ENCODE measurements around the gene ATP5PO. TPM values are rescaled to one million over a fixed set of nuclear protein-coding genes. Genes with fewer than 3 reads are reported as not detected.
A peak's percentile ranks its signal among the peaks of the same experiment; 100 is the strongest.

The ATP5PO gene
- 229 and 244 TPM in 2 replicates for total RNA-seq (2014; rRNA removed; shearing (Covaris generic))

DNA sequence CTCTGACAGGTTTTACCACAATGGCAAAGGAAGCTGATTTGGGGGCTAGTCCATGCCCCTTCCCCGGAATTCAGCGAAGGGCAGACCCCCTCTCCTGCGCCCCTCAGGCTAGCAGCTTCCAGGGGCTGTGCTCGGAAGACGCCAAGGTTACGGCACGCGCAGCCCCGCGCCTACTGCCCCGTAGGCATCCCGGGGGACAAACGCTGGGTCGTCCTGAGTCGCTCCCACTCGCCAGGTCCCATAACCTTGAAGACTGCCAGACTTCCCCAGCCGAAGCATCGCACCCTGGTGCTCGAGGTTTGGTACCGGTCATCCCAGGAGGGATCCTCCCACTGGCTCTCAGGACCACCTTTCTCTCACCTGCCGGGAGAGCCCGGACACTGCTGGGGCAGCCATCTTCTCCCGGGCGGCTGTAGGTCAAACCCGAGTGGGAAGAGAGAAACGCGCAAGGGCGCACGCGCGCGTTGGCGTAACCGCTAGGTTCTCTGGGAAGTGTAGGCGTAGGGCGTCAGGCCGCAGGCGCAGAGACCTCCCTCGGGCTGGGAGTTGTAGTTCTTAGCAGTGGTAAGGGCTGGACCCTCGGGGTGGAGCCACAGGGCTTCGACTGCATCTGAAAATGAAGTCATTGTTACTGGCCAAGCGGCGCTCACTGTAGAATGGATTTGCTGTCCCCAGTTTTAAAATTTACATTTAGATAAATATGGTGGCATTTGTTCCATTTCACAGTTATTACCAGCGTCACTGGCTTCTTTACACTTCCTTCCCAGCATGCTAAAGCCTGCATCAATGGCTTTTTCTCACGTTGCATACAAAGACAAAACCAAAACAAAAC lies at the start of gene ATP5PO:
Gene ATP5PO, minus strand, starts transcription at position 437 of the 832 bp plus-strand sequence. Its CDS starts 41 bp downstream, at position 396.
- peak; percentile 92 for DNase-seq
- peaks cover 13% of the 10 kb centered on the region for H3K36me3 ChIP-seq (replicated peaks; ENCODE audit: control insufficient read depth, insufficient read depth, low read length)
- H3K4me3 ChIP-seq (ENCODE audit: insufficient read depth, low read depth, low read length), result peak within 1 kb of the TSS; percentile 88
- H3K27me3 ChIP-seq (ENCODE audit: control insufficient read depth, insufficient read depth, low read length), result no peaks in the 10 kb centered on the region

DNA sequence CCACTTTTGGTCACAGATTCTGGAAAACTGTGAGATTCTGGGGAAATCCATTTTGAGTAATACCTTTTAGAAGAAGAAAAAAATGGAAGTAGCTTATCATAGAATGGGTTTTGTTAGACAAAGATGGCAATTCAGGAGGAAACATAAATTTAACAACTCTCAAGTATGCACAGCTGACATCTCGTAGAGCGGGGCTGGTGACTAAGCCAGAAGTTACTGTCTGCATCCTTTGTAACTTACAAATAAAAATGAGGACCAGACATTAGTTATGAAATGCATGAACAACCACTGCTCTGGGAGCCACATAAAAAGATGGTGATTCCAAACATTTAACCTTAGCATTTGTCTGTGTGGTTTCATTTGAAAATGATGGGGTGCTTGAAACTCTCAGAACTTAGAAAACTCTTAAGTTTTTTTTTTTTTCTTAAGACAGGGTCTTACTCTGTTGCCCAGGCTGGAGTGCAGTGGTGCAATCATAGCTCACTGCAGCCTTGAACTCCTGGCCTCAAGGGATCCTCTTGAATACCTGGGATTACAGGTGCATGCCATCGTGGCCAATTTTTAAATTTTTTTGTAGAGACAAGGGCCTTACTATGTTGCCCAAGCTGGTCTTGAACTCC lies 49.2 kb upstream of the ATP5PO start:
- no peaks in the 10 kb centered on the region for H3K36me3 ChIP-seq (replicated peaks; ENCODE audit: control insufficient read depth, insufficient read depth, low read length)
- no peaks in the 10 kb centered on the region for H3K27me3 ChIP-seq (ENCODE audit: control insufficient read depth, insufficient read depth, low read length)
- no peak overlapping the region for H3K4me3 ChIP-seq (ENCODE audit: insufficient read depth, low read depth, low read length)
- no peak for DNase-seq

GRCh38 chr21:33963848-33964555 lies 48.4 kb upstream of the ATP5PO start:
- Histone ChIP-seq H3K4me3 (ENCODE audit: insufficient read depth, low read depth, low read length) (no peak overlapping the region), H3K27me3 (ENCODE audit: control insufficient read depth, insufficient read depth, low read length) (no peaks in the 10 kb centered on the region), H3K36me3 (replicated peaks; ENCODE audit: control insufficient read depth, insufficient read depth, low read length) (no peaks in the 10 kb centered on the region)
- no peak for DNase-seq

GRCh38 chr21:33962290-33962689 lies 46.7 kb upstream of the ATP5PO start:
- Histone ChIP-seq H3K36me3 (replicated peaks; ENCODE audit: control insufficient read depth, insufficient read depth, low read length) (no peaks in the 10 kb centered on the region), H3K27me3 (ENCODE audit: control insufficient read depth, insufficient read depth, low read length) (no peaks in the 10 kb centered on the region), H3K4me3 (ENCODE audit: insufficient read depth, low read depth, low read length) (no peak overlapping the region)
- no peak for DNase-seq

GRCh38 chr21:33961061-33961460 lies 45.5 kb upstream of the ATP5PO start:
- DNase-seq, result no peak
- Histone ChIP-seq H3K36me3 (replicated peaks; ENCODE audit: control insufficient read depth, insufficient read depth, low read length) (no peaks in the 10 kb centered on the region), H3K27me3 (ENCODE audit: control insufficient read depth, insufficient read depth, low read length) (no peaks in the 10 kb centered on the region), H3K4me3 (ENCODE audit: insufficient read depth, low read depth, low read length) (no peak overlapping the region)

DNA sequence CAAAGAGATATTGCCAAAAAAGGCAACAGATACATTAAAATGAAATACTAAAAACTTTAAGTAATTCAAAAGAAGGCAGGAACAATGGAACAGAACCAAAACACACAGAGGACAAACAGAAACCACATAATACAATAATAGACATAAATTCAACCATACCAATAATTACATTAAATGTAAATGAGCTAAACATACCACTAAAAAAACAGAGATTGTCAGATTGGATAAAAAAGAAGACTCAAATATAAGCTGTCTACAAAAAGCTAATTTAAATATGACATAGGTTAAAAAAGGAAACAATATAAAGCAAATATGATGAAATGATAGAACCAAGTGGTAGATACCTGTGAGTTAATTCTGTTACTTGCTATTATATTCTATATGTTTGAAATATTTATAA lies 44.1 kb upstream of the ATP5PO start:
- no peak overlapping the region for H3K4me3 ChIP-seq (ENCODE audit: insufficient read depth, low read depth, low read length)
- DNase-seq, result no peak
- H3K36me3 ChIP-seq (replicated peaks; ENCODE audit: control insufficient read depth, insufficient read depth, low read length), result no peaks in the 10 kb centered on the region
- no peaks in the 10 kb centered on the region for H3K27me3 ChIP-seq (ENCODE audit: control insufficient read depth, insufficient read depth, low read length)

DNA sequence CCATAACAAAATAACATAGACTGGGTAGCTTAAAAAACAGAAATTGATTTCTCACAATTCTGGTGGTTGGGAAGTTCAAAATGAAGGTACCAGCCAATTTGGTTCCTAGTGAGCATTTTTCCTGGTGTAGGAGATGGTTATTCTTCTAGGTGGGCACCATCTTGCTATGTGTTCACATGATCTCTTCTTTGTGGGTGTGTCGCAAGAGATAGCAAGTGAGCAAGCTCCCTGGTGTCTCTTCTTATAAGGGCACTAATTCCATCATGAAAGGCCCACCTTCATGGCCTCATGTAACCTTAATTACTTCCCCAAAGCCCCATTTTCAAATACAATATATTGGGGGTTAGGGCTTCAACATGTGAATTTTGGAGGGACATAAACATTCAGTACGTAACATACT lies 38.8 kb upstream of the ATP5PO start:
- no peak for DNase-seq
- no peak overlapping the region for H3K4me3 ChIP-seq (ENCODE audit: insufficient read depth, low read depth, low read length)
- no peaks in the 10 kb centered on the region for H3K36me3 ChIP-seq (replicated peaks; ENCODE audit: control insufficient read depth, insufficient read depth, low read length)
- no peaks in the 10 kb centered on the region for H3K27me3 ChIP-seq (ENCODE audit: control insufficient read depth, insufficient read depth, low read length)

DNA sequence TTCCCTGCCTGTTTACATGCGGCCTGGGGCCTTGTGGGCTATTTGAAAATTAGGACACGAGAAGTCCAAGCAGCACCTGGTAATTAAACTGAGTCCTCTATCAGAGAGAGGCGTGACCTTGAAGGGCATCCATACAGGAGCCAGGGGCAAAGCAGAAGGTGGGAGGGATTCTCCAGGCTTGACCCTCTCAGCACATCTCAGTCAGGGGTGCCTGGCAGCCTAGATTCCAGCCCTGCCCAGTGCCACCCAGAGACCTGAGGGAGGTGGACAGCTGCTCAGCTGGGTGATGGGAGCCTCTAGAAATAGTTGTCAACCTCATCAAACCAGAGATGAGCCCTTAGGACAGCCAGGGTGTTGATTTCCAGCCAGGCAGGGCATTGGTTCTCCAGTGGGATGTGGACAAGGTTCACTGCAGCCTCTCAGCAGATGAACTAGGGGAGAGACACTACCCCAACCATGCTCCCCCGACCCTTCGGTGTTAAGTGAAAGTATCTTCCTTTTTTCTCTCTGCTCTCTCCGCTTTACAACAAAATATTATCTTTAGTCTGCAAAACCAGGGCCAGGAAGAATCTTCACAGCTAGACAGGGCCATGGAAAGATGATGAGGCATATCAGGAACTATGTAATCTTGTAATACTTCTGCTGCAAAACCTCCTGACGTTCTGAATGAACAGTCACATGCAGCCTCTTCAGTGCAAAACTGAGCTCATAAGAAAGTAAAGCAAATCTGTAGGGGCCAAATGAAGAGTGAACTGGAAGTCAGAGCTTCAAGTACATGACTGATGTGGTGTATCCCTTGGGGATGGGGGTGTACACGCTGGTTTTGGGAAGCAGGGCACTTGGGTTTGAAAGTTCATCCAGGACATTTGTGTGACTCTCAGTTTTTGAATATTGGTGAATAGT lies 35.9 kb upstream of the ATP5PO start:
- Histone ChIP-seq H3K4me3 (ENCODE audit: insufficient read depth, low read depth, low read length) (no peak overlapping the region), H3K36me3 (replicated peaks; ENCODE audit: control insufficient read depth, insufficient read depth, low read length) (no peaks in the 10 kb centered on the region; the same call in 1 of the 2 replicates), H3K27me3 (ENCODE audit: control insufficient read depth, insufficient read depth, low read length) (no peaks in the 10 kb centered on the region)
- DNase-seq, result no peak

- no peaks in the 10 kb centered on the region for H3K27me3 ChIP-seq (ENCODE audit: control insufficient read depth, insufficient read depth, low read length)
- DNase-seq, result no peak
- H3K36me3 ChIP-seq (replicated peaks; ENCODE audit: control insufficient read depth, insufficient read depth, low read length), result no peaks in the 10 kb centered on the region; the same call in 1 of the 2 replicates
- no peak overlapping the region for H3K4me3 ChIP-seq (ENCODE audit: insufficient read depth, low read depth, low read length)
These were observed 35.0 kb upstream of the ATP5PO start for GRCh38 chr21:33950431-33951079.

- DNase-seq, result no peak
- H3K4me3 ChIP-seq (ENCODE audit: insufficient read depth, low read depth, low read length), result no peak overlapping the region
- no peaks in the 10 kb centered on the region for H3K27me3 ChIP-seq (ENCODE audit: control insufficient read depth, insufficient read depth, low read length)
These were observed 34.2 kb upstream of the ATP5PO start for GRCh38 chr21:33949516-33950430.

DNA sequence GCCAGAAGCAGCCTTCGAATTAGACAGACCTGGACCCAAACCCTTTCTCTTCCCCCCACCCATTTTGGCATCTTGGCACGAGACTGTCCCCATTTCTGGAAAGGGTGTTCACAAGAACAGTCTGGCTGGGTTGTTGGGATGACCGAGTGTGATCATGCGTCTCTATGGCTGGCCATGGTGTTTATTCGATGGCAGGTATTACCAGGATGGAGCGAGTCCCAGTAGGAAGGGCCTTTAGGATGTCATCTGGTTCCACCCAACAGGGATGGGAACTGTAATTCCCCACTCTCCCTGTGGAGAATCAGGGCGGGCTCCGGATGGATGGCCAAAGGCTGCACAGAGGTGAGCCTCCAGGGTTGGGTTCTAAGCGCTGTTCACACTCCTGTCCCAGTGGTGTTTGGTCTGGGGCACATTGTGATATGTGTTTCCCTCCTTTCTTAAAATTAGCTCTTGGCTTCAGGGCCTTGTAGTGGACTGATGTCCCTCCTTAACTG lies 33.4 kb upstream of the ATP5PO start:
- no peaks in the 10 kb centered on the region; the same call in 1 of the 2 replicates for H3K36me3 ChIP-seq (replicated peaks; ENCODE audit: control insufficient read depth, insufficient read depth, low read length)
- DNase-seq, result no peak
- H3K27me3 ChIP-seq (ENCODE audit: control insufficient read depth, insufficient read depth, low read length), result no peaks in the 10 kb centered on the region
- H3K4me3 ChIP-seq (ENCODE audit: insufficient read depth, low read depth, low read length), result no peak overlapping the region

More at GRCh38 chr21:33949516-33950430, 34.2 kb upstream of the ATP5PO start:
- H3K36me3 ChIP-seq (replicated peaks; ENCODE audit: control insufficient read depth, insufficient read depth, low read length), result no peaks in the 10 kb centered on the region; the same call in 1 of the 2 replicates

- peak; percentile 62 for DNase-seq
- Histone ChIP-seq H3K36me3 (replicated peaks; ENCODE audit: control insufficient read depth, insufficient read depth, low read length) (no peaks in the 10 kb centered on the region; the same call in 1 of the 2 replicates), H3K27me3 (ENCODE audit: control insufficient read depth, insufficient read depth, low read length) (no peaks in the 10 kb centered on the region), H3K4me3 (ENCODE audit: insufficient read depth, low read depth, low read length) (peak overlapping the region; percentile 16)
These were observed 32.7 kb upstream of the ATP5PO start for GRCh38 chr21:33948096-33948950.

Measured in H7 (cell line).